ENCODE measurements around the gene GAPDH. TPM values are rescaled to one million over a fixed set of nuclear protein-coding genes. Genes with fewer than 3 reads are reported as not detected.

Gene GAPDH
- total RNA-seq, 1 donor from 2014 or later: 3,067 TPM

DNA sequence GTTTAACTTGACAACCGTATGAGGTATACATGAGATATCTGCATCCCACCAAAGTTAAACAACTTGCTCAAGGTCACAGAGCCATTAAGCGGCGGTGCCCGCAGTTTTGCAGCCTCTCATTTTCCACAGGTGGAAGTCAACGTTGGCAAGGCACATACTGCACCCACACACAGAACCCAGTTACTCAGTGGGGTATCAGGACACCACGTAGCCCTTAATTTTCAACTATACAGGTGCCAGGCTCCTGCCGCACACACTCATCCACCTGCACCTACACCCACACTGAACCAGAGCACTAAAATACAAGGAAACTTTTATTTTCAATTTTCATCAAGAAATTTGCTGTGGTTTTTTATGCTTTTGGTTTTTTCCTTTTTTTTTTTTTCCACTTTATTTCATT is 35.5 kb downstream of the GAPDH start:
- TF ChIP-seq, protein P1, sequence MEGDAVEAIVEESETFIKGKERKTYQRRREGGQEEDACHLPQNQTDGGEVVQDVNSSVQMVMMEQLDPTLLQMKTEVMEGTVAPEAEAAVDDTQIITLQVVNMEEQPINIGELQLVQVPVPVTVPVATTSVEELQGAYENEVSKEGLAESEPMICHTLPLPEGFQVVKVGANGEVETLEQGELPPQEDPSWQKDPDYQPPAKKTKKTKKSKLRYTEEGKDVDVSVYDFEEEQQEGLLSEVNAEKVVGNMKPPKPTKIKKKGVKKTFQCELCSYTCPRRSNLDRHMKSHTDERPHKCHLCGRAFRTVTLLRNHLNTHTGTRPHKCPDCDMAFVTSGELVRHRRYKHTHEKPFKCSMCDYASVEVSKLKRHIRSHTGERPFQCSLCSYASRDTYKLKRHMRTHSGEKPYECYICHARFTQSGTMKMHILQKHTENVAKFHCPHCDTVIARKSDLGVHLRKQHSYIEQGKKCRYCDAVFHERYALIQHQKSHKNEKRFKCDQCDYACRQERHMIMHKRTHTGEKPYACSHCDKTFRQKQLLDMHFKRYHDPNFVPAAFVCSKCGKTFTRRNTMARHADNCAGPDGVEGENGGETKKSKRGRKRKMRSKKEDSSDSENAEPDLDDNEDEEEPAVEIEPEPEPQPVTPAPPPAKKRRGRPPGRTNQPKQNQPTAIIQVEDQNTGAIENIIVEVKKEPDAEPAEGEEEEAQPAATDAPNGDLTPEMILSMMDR (IDR thresholded peaks at IDR 0.05): no peak
- Mint-ChIP-seq H3K36me3 (ENCODE audit: low read depth) (peaks cover 32% of the 10 kb centered on the region), H3K27me3 (ENCODE audit: low read depth) (no peaks in the 10 kb centered on the region)

DNA sequence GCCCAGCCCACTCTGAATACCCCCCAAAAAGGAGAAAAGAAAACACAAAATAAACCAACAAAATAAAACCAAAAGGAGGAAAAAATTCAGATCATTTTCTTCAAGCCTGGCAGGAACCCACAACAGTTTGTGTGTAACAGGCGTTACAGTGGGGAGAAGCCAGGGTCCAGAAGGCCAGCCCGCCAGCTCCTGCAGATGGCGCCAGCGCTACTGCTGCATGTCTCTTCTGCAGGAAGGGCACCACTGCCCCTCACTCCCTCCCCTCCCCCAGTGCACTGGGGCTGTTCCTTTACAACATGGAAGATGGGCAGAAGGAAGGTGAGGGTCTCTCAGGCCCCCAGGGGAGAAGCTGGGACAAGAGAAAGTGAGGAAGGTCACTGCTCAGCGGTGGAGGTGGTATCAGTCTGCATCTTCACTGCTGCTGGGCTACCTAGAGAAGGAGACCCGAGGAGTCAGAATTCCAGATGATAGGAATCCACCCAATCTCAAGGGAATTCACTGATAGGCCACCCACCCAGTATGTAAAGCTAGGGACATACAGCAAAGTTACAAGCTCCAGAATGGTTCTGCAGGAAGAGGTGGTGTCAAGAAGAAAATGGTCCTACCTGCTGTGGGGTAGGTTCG is 36.1 kb downstream of the GAPDH start:
- Mint-ChIP-seq H3K27me3 (ENCODE audit: low read depth) (no peaks in the 10 kb centered on the region), H3K27ac (ENCODE audit: unreplicated experiment) (peak overlapping the region; percentile 57), H3K9me3 (ENCODE audit: low read depth) (no peaks in the 10 kb centered on the region), H3K4me1 (ENCODE audit: low read depth) (peaks cover 29% of the 10 kb centered on the region), H3K36me3 (ENCODE audit: low read depth) (peaks cover 36% of the 10 kb centered on the region), H3K4me3 (ENCODE audit: unreplicated experiment) (no peak overlapping the region)
- DNase-seq (ENCODE audit: low spot score): no peak
- TF ChIP-seq, protein P1 (IDR thresholded peaks at IDR 0.05): peak; percentile 77

More for the DNA sequence above, 35.5 kb downstream of the GAPDH start:
- Mint-ChIP-seq H3K27ac (ENCODE audit: unreplicated experiment) (peak overlapping the region; percentile 57), H3K9me3 (ENCODE audit: low read depth) (no peaks in the 10 kb centered on the region), H3K4me1 (ENCODE audit: low read depth) (peaks cover 29% of the 10 kb centered on the region), H3K4me3 (ENCODE audit: unreplicated experiment) (peak overlapping the region; percentile 98)
- DNase-seq (ENCODE audit: low spot score): no peak

DNA sequence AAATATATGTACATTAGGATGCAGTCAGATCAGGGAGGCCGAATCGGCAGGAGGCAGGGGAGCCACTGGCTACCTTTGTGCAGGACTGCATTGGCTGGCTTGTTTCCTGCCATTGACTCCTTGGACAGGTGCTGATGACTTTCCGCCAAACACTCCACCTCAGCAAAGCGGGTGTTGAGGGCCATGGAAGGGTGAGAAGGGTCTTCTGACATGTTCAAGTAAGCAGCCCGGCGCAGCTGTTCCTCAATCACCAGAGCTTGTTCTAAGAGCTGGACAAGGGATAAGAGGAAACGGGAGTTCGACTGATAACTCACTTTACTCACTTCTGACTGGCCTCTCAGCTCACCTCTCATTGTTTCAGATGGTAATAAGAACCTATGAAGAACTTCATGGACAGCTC is 38.7 kb downstream of the GAPDH start:
- TF ChIP-seq, protein P1 (IDR thresholded peaks at IDR 0.05): no peak
- Mint-ChIP-seq H3K4me3 (ENCODE audit: unreplicated experiment) (no peak overlapping the region), H3K4me1 (ENCODE audit: low read depth) (peaks cover 16% of the 10 kb centered on the region), H3K36me3 (ENCODE audit: low read depth) (peaks cover 45% of the 10 kb centered on the region), H3K9me3 (ENCODE audit: low read depth) (no peaks in the 10 kb centered on the region), H3K27me3 (ENCODE audit: low read depth) (no peaks in the 10 kb centered on the region), H3K27ac (ENCODE audit: unreplicated experiment) (no peak overlapping the region)
- no peak for DNase-seq (ENCODE audit: low spot score)

DNA sequence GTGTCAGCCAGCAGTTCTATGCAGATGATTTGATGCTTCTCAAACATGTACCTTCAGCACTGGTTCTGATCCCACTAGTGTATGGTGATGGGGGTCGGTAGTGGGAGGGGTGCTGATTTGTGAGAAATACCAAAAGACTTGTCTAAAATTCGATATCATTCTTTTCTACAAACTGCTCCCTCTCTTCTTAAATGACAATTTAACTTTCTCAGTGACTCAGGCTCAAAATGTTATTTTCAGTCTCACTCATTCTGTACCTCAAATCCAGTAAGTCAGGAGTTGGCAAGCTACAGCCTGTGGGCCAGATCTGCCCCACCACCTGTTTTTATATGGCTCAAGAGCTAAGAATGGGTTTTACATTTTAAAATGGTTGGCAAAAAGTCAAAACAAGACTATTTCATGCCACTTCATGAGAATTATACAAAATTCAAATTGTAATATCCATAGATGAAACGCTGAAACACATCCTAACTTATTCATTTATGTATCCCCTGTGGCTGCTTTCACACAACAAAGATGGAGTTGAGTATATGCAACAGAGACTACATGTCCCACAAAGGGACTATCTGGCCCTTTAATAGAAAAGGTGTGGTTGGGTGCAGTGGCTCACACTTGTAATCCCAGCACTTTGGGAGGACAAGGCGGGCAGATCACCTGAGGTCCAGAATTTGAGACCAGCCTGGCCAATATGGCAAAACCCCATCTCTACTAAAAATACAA is 40.4 kb downstream of the GAPDH start:
- Mint-ChIP-seq H3K9me3 (ENCODE audit: low read depth) (no peaks in the 10 kb centered on the region), H3K4me1 (ENCODE audit: low read depth) (peaks cover 5% of the 10 kb centered on the region), H3K36me3 (ENCODE audit: low read depth) (peaks cover 54% of the 10 kb centered on the region), H3K27ac (ENCODE audit: unreplicated experiment) (peak overlapping the region; percentile 45), H3K27me3 (ENCODE audit: low read depth) (no peaks in the 10 kb centered on the region), H3K4me3 (ENCODE audit: unreplicated experiment) (no peak overlapping the region)
- TF ChIP-seq, protein P1 (IDR thresholded peaks at IDR 0.05): no peak
- no peak for DNase-seq (ENCODE audit: low spot score)

DNA sequence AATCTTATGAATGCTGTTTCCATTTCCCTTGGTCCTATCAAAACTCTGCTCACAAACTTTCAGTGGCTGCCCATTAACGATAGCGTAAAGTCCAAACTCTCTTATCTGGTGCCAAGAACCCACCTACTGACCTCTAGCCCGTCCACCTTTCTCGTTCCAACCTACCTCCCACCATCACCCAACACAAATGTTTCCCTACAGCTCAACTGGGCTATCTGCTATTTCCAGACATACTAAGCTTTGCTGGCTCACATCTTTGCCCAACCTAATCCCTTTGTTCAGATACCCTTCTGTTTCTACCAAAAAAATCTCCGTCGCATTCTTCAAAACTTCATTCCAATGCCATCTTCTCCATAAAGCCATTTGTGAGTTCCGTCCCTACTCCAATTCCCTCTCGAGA is 41.3 kb downstream of the GAPDH start:
- Mint-ChIP-seq H3K27me3 (ENCODE audit: low read depth) (no peaks in the 10 kb centered on the region), H3K36me3 (ENCODE audit: low read depth) (peaks cover 53% of the 10 kb centered on the region), H3K9me3 (ENCODE audit: low read depth) (no peaks in the 10 kb centered on the region), H3K4me1 (ENCODE audit: low read depth) (no peaks in the 10 kb centered on the region), H3K4me3 (ENCODE audit: unreplicated experiment) (no peak overlapping the region), H3K27ac (ENCODE audit: unreplicated experiment) (no peak overlapping the region)
- TF ChIP-seq, protein P1 (IDR thresholded peaks at IDR 0.05): no peak
- no peak for DNase-seq (ENCODE audit: low spot score)

Data from chondrocyte (in vitro differentiated cells).